ENCODE measurements around the gene ZMIZ1.

DNA sequence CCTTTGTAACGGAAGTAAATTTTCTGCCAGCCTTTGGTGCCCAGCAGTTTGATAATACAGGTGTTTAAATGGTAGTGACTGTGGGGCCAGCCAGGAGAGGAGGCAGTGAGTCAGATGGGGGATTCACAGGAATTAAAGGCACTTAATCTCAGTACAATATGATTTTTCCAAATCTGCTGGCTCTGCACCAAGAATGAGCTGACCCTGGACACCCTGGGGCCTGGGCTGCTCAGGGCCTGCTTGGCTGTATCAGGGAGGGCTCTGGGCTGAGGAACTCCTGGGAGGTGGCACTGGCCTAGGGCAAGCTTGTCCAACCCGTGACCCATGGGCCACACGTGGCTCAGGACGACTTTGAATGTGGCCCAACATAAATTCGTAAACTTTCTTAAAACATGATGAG is 104.1 kb downstream of the ZMIZ1 start:
- no peak for TF ChIP-seq POLR2A (IDR thresholded peaks at IDR 0.05)
- TF ChIP-seq EP300 (IDR thresholded peaks at IDR 0.05): no peak

All from suprapubic skin (tissue), 2 donors.